SJCRH30 (cell line): ENCODE data around the gene TANC1. TPM values are rescaled to one million over a fixed set of nuclear protein-coding genes. Genes with fewer than 3 reads are reported as not detected.

ENCODE experiments used
- DNase-seq, 2 experiments: peaks; one replicate each; pipeline ENCODE4 v3.0.0-alpha.2; 2015 to 2020
- H3K27ac ChIP-seq: fragments of 250-450 bp; sonication (Bioruptor Pico); 2 replicates; pipeline ENCODE4 v1.5.1; 2020; ENCODE audit warnings: mild to moderate bottlenecking, moderate library complexity
- H3K27me3 ChIP-seq: fragments of 250-450 bp; sonication (Bioruptor Pico); 2 replicates; pipeline ENCODE4 v1.5.1; 2020; ENCODE audit warnings: mild to moderate bottlenecking, moderate library complexity
- H3K36me3 ChIP-seq: fragments of 250-450 bp; sonication (Bioruptor Pico); 2 replicates; pipeline ENCODE4 v1.5.1; 2020; ENCODE audit warnings: mild to moderate bottlenecking, moderate library complexity
- H3K4me1 ChIP-seq: fragments of 250-450 bp; sonication (Bioruptor Pico); 2 replicates; pipeline ENCODE4 v1.5.1; 2020; ENCODE audit warnings: mild to moderate bottlenecking, moderate library complexity
- H3K4me3 ChIP-seq: fragments of 250-450 bp; sonication (Bioruptor Pico); 2 replicates; pipeline ENCODE4 v1.5.1; 2020; ENCODE audit warnings: mild to moderate bottlenecking, moderate library complexity
- H3K9me3 ChIP-seq: fragments of 250-450 bp; sonication (Bioruptor Pico); replicated peaks from 2 replicates; pipeline ENCODE4 v1.5.1; 2020; ENCODE audit warnings: mild to moderate bottlenecking, moderate library complexity
- total RNA-seq: library from RNA; depleted of rRNA; stranded (reverse); fragments of >200 nt; shearing (Covaris generic); gene quantifications from 2 replicates; pipeline ENCODE4 v1.2.3, GENCODE V29; 2014

TANC1 gene
- total RNA-seq, 1 experiment from 2014 or later: 15.1 TPM

DNA sequence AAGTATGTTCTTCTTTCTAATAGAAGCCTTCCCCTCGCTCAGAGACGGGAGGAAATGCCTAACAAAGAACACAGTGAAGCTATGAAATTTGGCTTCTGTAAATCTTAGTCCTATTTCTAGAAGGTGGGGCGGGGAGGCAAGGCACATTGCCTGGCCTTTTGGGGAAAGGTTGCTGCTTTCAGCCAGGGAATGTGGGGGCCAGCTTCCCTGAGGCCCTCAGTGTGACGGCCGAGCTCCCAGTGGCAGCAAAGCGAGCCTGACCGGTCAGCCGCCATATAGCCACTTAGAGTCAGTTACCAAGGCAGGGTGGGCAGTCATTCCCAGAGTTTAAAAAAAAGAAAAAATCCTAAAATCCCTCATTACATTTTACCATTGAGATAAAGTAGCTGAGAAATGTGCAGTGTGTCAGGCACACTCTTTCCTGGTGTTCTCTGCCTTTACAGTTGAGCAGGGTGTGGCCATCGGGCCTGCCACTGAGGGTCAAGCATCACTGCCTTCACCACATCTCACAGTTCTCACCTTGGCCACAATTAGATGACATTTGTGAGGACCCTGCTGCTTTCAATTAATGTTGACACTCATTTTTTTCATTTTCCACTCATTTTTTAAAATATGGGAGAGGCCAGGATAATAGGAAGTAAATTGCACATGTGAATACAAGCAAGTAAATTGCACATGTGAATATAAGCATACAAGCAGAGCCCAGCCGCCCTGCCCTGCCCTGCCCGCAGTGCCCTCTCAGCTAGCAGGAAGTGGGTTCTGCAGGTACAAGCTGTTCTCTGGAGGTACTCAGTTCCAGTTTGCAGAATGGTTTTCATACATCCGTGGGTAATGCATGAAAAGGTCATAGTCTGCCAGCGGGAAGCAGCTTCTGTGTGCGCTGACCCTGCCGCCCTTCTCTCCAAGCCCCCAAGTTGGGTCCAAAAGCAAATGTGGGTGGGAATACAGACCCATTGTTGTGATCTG is 241.2 kb downstream of the TANC1 start:
- no peaks in the 10 kb centered on the region for H3K9me3 ChIP-seq
- peaks cover 4% of the 10 kb centered on the region; the same call in 1 of the 2 replicates for H3K36me3 ChIP-seq
- H3K4me1 ChIP-seq: peaks cover 13% of the 10 kb centered on the region; the same call in 1 of the 2 replicates
- no peak overlapping the region for H3K27ac ChIP-seq
- no peaks in the 10 kb centered on the region for H3K27me3 ChIP-seq
- DNase-seq: no peak
- no peak overlapping the region for H3K4me3 ChIP-seq

DNA sequence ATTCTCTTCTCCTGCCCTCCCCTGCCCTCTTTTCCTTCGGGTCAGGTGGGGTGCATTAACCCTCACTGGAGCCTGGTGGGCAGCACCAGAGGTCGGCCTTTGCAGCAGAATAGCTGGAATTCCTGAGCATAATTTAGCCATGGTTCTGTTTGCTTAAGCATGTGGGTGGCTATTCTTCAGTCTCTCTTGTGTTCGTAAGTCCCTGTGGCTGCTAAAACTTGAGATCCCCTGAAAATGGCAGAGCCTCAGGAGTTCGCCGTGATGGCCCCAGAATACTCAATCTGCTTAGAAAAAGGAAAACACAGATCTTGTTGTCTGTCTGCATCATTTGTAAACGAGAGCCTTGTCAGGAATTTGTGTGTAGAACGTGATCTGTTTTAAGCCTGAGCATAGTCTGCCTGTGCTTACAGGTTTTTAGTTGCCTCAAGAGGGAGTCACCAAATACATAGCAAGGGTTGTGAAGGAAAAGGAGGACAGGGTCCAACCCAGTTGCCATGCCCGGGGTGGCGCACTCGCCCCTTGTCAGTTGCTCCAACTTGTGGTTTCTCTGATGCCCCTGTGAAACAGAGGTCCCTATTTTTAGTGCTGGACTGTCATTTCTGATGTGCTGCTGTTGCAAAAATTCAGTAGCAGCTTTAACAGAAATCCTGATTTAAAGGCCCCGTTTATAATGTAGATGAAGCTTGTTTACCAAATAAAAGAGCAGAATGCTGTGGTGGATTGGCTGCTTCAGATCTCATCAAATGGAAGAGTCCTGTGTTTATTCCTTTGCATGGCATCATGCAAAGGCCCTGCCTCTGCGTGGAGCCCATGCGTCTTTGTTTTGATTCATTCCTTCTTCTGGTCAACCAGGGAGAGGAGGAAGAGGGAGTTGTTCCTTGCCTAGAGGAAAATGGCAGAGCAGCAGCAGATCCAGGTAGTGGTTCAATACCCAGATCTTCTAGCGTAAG is 243.3 kb downstream of the TANC1 start:
- peaks cover 4% of the 10 kb centered on the region; the same call in 1 of the 2 replicates for H3K36me3 ChIP-seq

DNA sequence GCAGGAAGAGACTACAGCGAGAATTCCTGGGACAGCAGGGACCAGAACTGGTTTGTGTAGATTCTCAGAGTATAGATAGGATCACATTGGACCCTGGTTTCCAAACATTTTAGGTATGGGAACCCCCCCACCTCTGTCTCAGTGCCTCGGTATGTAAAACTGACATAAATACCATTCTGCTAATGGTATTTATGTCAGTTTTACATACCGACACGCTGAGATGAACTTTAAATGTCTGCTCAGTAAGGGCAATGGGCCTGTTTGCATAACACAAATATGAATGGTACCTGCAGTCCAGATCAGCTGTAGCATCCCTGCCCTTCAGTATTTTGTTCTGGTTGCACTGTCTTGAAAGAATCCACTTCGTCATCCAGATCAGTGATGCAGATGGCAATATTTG is 244.9 kb downstream of the TANC1 start:
- Histone ChIP-seq H3K9me3 (no peaks in the 10 kb centered on the region), H3K4me3 (no peak overlapping the region), H3K36me3 (peaks cover 7% of the 10 kb centered on the region), H3K27me3 (no peaks in the 10 kb centered on the region), H3K4me1 (peaks cover 13% of the 10 kb centered on the region; the same call in 1 of the 2 replicates), H3K27ac (no peak overlapping the region)
- DNase-seq: no peak

More for the DNA sequence above, 243.3 kb downstream of the TANC1 start:
- peaks cover 13% of the 10 kb centered on the region; the same call in 1 of the 2 replicates for H3K4me1 ChIP-seq
- no peaks in the 10 kb centered on the region for H3K27me3 ChIP-seq
- H3K4me3 ChIP-seq: no peak overlapping the region
- peak; percentile 12 to 15 for DNase-seq
- peak overlapping the region; percentile 37; the same call in 1 of the 2 replicates for H3K27ac ChIP-seq
- H3K9me3 ChIP-seq: no peaks in the 10 kb centered on the region

DNA sequence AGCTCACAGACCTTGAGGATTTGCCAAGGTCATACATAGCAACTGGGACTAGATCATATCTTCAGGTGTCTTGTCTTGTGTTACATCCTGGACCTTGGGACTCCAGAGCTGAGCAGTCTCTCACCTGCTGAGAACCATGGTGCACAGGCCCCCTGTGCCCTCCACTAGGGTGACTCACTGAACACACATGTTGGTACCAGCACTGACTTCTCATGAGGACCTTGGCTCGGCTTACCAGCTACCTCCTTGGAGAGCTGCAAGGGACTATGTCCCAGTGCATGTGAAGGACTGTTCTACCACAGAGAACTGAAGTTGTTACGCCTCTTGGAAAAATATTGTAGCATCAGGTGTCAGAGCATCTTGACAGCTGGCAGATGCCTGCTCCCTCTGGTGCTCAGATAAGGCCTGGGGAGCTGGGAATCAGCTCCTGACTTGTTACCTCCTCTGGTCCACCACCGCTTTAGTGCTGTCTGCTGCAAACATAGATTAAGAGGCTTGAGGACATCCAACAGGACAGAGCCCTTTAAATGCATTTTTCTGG is 246.0 kb downstream of the TANC1 start:
- Histone ChIP-seq H3K4me1 (peaks cover 13% of the 10 kb centered on the region; the same call in 1 of the 2 replicates), H3K27me3 (no peaks in the 10 kb centered on the region), H3K9me3 (no peaks in the 10 kb centered on the region), H3K27ac (no peak overlapping the region), H3K36me3 (peaks cover 7% of the 10 kb centered on the region), H3K4me3 (no peak overlapping the region)
- no peak for DNase-seq

DNA sequence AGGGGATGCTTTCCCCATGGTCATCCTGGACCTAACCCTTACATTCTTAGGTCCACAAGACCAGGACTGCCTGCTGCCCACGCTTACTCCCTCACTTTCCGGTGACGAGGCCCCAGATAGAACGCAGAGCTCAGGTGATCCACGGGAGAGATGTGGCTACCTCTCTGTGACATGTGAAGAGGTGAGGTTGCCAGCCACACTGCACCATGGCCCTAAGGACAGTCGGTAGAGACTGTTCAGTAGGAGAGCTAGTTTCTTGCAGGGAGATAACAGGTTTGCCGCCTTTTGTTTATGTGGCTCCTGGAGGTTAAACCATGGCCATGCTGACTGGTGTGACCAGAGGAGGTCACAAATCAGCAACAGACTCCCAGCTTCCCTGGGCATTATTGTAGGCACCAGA is 246.7 kb downstream of the TANC1 start:
- peaks cover 7% of the 10 kb centered on the region for H3K36me3 ChIP-seq

DNA sequence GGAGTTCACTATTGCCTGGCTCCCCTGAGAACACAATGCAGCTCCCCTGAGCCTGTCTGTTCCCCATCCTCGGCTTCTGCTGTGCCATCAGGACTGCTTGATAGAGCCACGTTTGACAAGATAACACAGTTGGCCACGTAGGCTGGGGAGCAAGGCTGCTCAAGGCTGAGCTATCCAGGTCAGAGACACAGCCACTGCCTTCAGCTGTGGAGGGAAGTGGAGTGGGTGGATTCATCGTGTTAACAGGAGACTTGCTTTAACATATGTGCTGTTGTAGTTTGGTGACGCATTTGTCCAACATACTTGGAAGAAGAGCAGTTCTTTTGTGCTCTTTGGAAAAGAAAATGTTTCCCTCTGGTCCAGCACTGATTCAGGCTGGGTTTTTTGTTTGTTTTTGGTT is 249.2 kb downstream of the TANC1 start:
- Histone ChIP-seq H3K27ac (no peak overlapping the region), H3K27me3 (no peaks in the 10 kb centered on the region)

More for the DNA sequence above, 246.7 kb downstream of the TANC1 start:
- Histone ChIP-seq H3K27me3 (no peaks in the 10 kb centered on the region), H3K4me3 (no peak overlapping the region), H3K9me3 (no peaks in the 10 kb centered on the region), H3K27ac (no peak overlapping the region), H3K4me1 (peaks cover 13% of the 10 kb centered on the region; the same call in 1 of the 2 replicates)
- no peak for DNase-seq

DNA sequence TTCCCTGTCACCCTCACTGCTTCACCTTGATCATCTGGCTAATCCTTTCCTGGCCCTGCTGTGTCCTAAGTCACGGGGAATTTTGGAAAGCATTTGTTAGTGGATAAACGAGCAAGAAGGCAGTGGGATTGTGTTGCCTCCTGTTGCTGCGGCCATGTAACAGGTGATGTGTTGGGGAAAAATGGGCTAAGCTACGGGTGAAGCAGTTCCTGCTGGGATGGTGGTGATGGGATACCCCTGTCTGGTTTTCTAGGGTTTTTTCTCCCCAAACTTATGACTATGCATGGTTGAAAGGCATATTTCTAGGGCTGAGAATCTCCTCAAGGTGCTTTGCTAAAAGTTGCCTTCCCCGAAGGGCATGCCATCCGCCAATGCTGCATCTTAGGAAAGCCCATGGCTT is 249.9 kb downstream of the TANC1 start:
- DNase-seq: no peak
- no peak overlapping the region for H3K27ac ChIP-seq
- no peaks in the 10 kb centered on the region for H3K9me3 ChIP-seq
- no peaks in the 10 kb centered on the region for H3K27me3 ChIP-seq
- H3K4me1 ChIP-seq: no peaks in the 10 kb centered on the region; the same call in 1 of the 2 replicates
- peaks cover 4% of the 10 kb centered on the region for H3K36me3 ChIP-seq
- H3K4me3 ChIP-seq: no peak overlapping the region

More for the DNA sequence above, 249.2 kb downstream of the TANC1 start:
- H3K9me3 ChIP-seq: no peaks in the 10 kb centered on the region
- H3K4me3 ChIP-seq: no peak overlapping the region
- H3K4me1 ChIP-seq: no peaks in the 10 kb centered on the region; the same call in 1 of the 2 replicates
- peaks cover 4% of the 10 kb centered on the region for H3K36me3 ChIP-seq
- DNase-seq: no peak

DNA sequence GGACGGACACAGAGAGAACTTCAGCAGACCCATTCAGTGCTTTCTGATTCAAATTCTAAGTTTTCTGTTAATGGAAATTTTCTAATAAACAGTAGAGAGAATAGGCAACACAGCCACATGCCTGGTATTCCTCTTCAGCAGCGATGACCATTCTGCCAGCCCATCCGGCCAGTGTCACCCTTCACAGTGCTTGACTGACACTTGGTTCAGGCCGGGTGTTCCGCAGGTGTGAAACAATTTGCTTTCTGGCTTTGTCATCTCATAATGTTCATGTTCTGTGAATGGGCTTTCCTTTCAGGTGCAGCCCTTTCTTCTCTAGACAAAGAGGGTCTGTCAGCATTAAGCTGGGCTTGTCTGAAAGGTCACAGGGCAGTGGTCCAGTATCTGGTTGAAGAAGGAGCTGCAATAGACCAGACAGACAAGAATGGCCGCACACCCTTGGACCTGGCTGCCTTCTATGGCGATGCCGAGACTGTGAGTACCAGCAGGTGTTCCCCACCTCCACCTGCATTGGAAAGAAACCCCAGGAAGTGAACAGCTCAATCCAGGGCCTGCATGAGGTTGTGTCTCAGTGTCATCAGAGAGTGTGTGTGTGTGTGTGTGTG is 251.1 kb downstream of the TANC1 start:
- no peak for DNase-seq
- no peaks in the 10 kb centered on the region for H3K27me3 ChIP-seq
- H3K27ac ChIP-seq: no peak overlapping the region
- no peaks in the 10 kb centered on the region; the same call in 1 of the 2 replicates for H3K4me1 ChIP-seq
- H3K36me3 ChIP-seq: peaks cover 4% of the 10 kb centered on the region
- no peaks in the 10 kb centered on the region for H3K9me3 ChIP-seq
- H3K4me3 ChIP-seq: no peak overlapping the region

DNA sequence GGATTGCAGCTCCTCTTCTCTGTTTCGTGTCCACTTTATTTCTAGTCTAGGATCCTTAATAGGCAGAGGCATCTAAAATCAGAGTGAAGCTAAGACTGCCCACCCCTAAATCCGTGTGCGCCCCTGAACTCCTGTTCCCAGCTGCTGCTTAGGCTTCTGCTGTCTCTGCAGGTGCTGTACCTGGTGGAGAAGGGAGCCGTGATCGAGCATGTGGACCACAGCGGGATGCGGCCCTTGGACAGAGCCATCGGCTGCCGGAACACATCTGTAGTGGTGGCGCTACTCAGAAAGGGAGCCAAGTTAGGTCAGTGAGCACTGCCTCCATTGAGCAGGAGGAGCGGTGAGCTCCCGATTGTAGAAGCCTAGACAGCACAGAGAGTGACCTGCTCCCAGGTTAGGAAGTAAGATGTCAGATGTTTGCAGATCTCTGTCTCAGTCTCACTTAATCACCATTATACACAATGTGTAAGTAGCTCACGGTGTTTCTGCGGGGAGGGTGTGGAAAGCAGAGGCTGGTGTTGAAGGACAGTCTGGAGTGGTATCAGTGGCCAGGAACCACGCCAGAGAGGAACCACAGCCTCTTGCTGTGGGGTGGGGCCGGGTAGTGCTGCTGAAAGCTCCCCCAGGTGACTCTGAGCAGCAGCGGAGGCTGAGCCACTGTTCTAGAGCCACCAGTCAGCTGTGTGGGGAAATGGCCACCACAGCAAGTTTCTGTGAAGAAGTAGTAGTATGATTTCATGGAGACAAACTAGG is 255.8 kb downstream of the TANC1 start:
- no peaks in the 10 kb centered on the region for H3K36me3 ChIP-seq
- H3K27me3 ChIP-seq: no peaks in the 10 kb centered on the region
- no peak overlapping the region for H3K4me3 ChIP-seq
- no peaks in the 10 kb centered on the region; the same call in 1 of the 2 replicates for H3K4me1 ChIP-seq
- no peak for DNase-seq
- no peaks in the 10 kb centered on the region for H3K9me3 ChIP-seq
- no peak overlapping the region for H3K27ac ChIP-seq

DNA sequence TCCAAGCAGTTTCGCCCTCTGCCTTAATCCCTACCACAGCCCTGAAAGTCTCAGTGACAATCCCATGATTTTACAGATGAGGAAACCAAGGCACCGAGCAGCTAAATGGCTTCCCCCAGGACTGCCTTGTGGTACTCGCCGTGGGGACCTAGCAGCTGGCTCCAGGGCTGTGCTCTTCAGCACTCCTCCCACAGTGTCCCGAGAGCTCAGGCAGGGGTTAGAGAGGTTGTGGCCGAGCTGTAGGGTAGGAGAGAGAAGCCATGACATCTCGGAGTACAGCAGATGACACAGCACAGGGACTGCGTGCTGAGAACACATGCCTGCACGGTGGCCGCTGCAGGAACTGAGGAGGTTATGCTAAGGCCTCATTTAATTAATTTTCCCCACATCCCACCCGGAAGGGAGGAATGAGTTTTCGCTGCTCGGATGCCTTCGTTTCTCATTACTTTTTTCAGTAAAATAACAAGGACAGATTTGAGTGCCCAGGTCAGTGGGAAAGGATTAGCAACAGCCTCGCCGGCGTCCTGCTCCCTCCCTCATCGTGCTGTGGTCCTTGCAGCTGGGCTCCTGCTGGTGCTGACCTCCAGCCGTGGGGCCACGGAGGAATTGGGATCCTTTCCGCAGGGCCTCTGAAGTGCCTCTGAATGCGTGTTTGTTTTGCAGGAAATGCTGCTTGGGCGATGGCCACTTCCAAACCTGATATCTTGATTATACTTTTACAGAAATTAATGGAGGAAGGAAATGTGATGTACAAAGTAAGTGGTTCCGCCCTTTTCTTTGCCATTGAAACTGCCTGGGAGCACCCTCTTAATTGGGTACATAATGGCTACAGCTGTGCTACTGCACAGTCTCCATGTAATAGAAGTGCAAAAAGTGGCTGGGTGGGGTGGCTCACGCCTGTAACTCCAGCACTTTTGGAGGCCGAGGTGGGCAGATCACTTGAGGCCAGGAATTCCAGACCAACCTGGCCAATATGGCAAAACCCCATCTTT is 256.9 kb downstream of the TANC1 start:
- no peak for DNase-seq
- Histone ChIP-seq H3K27me3 (no peaks in the 10 kb centered on the region), H3K4me3 (no peak overlapping the region), H3K27ac (no peak overlapping the region), H3K36me3 (peaks cover 5% of the 10 kb centered on the region; the same call in 1 of the 2 replicates), H3K9me3 (no peaks in the 10 kb centered on the region), H3K4me1 (no peaks in the 10 kb centered on the region; the same call in 1 of the 2 replicates)

DNA sequence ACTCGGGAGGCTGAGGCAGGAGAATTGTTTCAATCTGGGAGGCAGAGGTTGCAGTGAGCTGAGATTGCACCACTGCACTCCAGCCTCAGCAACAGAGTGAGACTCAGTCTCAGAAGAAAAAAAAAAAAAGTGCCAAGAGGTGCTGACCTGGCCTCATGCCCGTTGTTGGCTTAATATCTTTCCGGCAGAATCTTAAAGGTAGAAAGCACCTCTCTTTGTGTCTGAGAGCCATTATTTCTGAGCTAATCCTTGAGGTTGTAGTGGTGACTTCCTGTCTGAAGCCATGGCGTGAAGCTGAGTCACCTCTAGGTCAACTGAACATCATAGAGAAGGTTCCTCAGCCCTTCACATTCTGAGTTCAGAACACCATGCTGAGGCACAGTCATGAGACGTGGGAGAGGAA is 257.6 kb downstream of the TANC1 start:
- Histone ChIP-seq H3K9me3 (no peaks in the 10 kb centered on the region), H3K27ac (no peak overlapping the region), H3K27me3 (no peaks in the 10 kb centered on the region), H3K36me3 (peaks cover 8% of the 10 kb centered on the region; the same call in 1 of the 2 replicates), H3K4me1 (no peaks in the 10 kb centered on the region; the same call in 1 of the 2 replicates), H3K4me3 (no peak overlapping the region)
- no peak for DNase-seq

DNA sequence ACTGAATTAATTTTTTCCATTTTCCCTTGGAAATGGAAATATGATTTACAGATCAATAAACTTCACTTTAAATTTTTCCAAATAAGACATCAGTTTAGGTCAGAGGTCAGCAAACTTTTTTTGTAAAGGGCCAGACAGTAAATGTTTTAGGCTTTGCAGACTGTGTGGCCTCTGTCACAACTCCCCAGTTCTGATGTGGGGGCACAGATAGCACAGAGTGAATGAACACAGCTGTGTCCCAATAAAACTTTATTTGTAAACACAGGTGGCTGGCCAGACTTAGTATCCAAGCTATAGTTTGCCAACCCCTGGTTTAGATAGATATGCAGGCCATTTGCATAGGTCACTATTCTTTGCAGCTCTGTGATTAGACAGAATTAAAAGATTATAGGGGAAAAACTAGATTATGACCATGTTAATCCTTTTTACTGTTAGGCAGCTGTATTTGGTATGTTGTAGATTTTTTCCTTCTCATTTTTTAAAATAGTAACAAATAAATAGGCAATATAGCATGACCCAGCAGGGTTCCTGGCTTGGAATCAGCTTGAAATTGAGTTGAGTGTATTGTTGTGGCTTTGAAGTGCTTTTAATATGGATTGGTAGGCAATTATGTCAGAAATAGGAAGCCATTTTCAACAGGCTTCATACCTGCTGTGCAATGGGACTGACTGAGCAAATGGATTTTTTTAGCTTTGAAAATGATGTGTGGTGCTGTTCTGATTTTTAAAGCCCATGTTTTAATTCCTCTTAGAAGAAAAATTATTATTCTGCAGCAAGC is 258.4 kb downstream of the TANC1 start:
- Histone ChIP-seq H3K36me3 (peaks cover 8% of the 10 kb centered on the region; the same call in 1 of the 2 replicates), H3K9me3 (no peaks in the 10 kb centered on the region), H3K27ac (no peak overlapping the region), H3K4me3 (no peak overlapping the region), H3K4me1 (no peaks in the 10 kb centered on the region; the same call in 1 of the 2 replicates), H3K27me3 (no peaks in the 10 kb centered on the region)
- no peak for DNase-seq
